GM19438 (cell line): ENCODE results near the gene DAGLB.
"Not testable (repeated sequence)": the region's sequence is repeated elsewhere in the genome, so short reads cannot be mapped to it uniquely, and the experiment has no call there.

Experiments
- ATAC-seq: cut with Tn5 transposase; IDR thresholded peaks from one replicate; pipeline ENCODE4 v1.9.1; 2021; ENCODE audit warnings: low read depth; ENCODE audit not compliant: unreplicated experiment

DAGLB gene

DNA sequence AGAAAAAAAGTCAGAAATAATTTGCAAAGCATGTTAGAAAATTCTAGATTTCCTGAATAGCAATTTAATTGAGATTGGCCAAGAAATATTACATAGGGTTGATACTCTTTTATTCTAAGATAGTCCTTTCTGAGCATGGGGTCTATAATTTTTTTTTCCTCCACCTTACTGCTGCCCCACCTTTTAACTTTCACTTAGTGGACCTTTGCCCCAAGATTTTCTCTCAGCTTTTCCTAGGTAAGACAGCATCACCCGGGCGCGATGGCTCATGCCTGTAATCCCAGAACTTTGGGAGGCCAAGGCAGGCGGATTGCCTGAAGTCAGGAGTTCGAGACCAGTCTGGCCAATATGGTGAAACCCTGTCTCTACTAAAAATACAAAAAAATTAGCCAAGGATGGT lies 69.2 kb downstream of the DAGLB start:
- not testable (repeated sequence) for ATAC-seq

DNA sequence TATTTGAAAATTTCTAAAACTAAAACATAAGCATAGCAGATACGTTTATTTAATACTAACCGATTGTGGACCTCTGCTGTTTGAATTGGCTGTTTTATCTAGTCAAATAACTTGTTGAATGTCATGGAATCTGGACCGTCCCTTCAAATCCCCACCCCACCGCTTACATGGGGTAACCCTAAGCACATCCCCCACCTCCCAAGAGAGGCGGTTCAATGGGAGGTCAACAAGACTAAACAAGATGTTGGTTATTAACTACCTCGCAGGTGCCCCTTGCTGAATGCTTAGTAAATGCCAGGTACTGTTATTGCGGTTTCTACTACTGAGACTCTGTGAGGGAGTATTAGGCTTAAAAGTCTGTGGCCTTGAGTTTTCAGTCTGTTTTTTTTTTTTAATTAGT lies 70.9 kb downstream of the DAGLB start:
- no peak for ATAC-seq

DNA sequence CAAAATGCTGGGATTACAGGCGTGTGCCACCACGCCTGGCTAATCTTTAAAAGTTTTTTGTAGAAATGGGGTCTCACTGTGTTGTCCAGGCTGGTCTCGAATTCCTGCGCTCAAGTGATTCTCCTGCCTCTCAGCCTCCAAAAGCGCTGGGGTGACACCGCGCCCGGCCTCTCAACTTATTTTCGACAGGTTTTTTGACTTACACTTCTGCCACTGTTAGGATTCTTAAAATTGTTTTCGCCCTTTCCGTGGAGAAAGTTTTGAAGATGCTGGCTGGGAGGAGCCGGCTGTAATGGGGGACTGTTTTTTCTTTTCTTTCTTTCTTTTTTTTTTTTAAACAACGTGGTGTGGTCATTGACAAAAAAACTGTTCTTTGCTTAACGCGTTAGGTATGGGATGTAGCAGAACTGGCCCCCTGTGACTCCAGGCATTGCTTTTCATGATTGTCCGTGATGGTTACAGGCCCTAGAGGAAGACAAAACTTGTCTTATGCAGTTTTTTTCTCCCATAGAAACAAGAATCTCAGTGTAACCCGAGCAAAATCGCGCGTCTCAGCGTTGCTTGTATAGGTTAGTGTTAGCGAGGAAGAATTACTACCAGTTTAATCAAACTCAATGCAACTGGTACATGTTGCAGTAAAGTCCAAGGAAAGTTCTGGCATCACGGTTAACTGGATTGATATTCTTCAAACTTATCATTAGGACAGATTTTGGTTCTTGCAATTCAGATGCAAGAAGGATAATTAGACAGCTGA lies 72.2 kb downstream of the DAGLB start:
- no peak for ATAC-seq

DNA sequence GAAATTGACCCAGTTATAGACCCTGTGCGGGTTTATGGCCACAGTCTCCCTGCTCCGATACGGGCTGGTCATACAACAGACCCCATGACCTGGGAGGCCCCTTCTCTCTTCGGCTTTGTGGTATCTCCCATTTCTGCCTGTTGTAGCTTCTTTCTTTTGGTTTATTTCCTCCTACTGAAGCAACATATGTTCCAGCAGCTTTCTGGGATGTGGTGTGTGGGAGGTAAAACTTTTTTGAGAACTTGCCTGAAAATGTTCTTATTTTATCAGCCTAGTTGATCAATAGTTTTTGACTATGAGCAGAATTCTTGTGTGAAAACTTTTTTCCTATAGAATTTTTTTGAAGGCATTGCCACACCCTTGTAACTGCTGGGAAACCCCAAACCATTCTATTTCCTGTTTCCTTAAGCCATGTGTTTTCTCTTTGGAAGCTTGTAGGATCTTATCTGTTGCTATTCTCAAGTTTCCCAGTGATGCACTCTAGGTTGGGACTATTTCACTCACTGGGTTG lies 80.0 kb downstream of the DAGLB start:
- ATAC-seq: no peak

DNA sequence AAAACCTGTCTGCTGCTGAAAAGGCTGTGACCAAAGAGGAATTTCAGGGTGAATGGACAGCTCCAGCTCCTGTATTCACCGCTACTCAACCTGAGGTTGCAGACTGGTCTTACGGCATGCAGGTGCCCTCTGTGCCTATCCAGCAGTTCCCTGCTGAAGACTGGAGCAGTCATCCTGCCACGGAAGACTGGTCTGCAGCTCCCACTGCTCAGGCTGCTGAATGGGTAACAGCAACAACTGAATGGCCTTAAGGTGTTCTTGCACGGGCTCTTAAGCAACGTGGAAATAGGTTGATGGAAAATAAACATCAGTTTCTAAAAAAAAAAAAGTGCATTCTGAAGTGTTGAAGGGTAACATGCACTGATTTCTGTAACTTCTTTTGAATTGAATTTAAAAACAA lies 82.3 kb downstream of the DAGLB start:
- no peak for ATAC-seq

DNA sequence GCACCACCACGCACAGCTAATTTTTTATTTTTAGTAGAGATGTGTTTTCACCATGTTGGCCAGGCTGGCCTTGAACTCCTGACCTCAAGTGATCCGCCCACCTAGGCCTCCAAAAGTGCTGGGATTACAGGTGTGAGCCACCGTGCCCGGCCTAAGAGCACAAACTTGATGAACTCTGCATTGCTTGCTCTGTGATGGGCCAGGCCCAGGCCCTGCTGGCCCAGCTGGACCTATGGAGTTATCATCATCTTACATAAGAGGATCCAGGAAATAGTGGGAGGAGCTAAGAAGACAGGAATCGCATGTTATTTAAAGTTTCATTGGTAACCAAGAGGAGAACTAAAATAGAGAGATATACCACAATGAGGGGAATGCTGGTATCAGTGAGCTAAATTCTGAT lies 86.9 kb downstream of the DAGLB start:
- no peak for ATAC-seq

DNA sequence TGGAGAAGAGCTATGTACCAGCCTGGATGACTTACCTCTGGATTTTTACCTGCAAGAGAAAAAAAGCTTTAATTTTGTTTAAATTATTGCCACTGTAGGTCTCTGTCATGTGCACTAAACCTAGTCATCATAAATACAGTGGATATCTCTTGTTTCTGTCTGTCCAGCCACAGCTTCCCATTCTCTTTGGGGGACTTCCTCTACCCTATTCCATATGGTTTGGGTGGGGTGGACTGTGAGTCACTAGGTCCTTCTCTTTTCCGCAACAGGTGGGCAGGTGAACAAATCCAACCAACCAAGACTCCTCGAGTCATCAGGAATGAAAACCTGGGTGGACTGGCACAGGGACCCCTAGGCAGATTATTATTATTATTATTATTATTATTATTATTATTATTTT lies 88.0 kb downstream of the DAGLB start:
- no peak for ATAC-seq
